Astrocyte of the spinal cord (primary cell): ENCODE measurements around the gene GNL3.

Experiments used
- DNase-seq: peaks from one replicate; pipeline ENCODE4 v3.0.0; 2011; ENCODE audit warnings: low read depth, low spot score
- H3K4me3 ChIP-seq: 2 replicates; pipeline ENCODE4 v1.5.1; 2011; ENCODE audit warnings: low read depth, mild to moderate bottlenecking, low read length, moderate library complexity
- CTCF ChIP-seq: IDR thresholded peaks from 2 replicates; pipeline ENCODE4 v1.5.1; 2012; ENCODE audit warnings: low read depth, mild to moderate bottlenecking, low read length, inconsistent platforms
- in situ Hi-C: cut with HindIII; loops from 2 replicates; pipeline ENCODE4 v1.10.0; 2017; ENCODE audit warnings: low sequenced_read_pairs

GNL3 gene

GRCh38 chr3:52685709-52686691 lies at the start of gene GNL3, which contains the start of gene PBRM1:
Gene GNL3 (plus strand): TSS chr3:52686032. CDS start chr3:52686093, 61 bp downstream.
Gene PBRM1 (minus strand): TSS chr3:52685913.
- in situ Hi-C loops: no loop called here

GRCh38 chr3:52636673-52637072 lies 49.2 kb upstream of the GNL3 start:
- DNase-seq: no peak
- TF ChIP-seq CTCF: no peak
- in situ Hi-C loops: no loop called here

More at GRCh38 chr3:52685709-52686691, at the start of gene GNL3, which contains the start of gene PBRM1:
- peak; percentile 98 for DNase-seq
- no peak for TF ChIP-seq CTCF
- H3K4me3 ChIP-seq: peak within 1 kb of the TSS; percentile 91

GRCh38 chr3:52645549-52645948 lies 40.3 kb upstream of the GNL3 start:
- in situ Hi-C loops: no loop called here
- no peak for DNase-seq
- no peak overlapping the region for H3K4me3 ChIP-seq

More at GRCh38 chr3:52636673-52637072, 49.2 kb upstream of the GNL3 start:
- H3K4me3 ChIP-seq: no peak overlapping the region

GRCh38 chr3:52649461-52650210 lies 36.2 kb upstream of the GNL3 start:
- in situ Hi-C loops: no loop called here
- TF ChIP-seq CTCF: no peak
- H3K4me3 ChIP-seq: no peak overlapping the region
- no peak for DNase-seq

More at GRCh38 chr3:52645549-52645948, 40.3 kb upstream of the GNL3 start:
- TF ChIP-seq CTCF: no peak

GRCh38 chr3:52650439-52650838 lies 35.4 kb upstream of the GNL3 start:
- H3K4me3 ChIP-seq: no peak overlapping the region
- DNase-seq: no peak

More at GRCh38 chr3:52650439-52650838, 35.4 kb upstream of the GNL3 start:
- in situ Hi-C loops: no loop called here
- no peak for TF ChIP-seq CTCF
